Testis (tissue), 2 donors: Measurements from ENCODE around the gene MRPL10.

ENCODE experiments used
- CTCF ChIP-seq, 3 experiments: fragments of 450-650 bp in 2 of 3; fragments of 200-600 bp in 1 of 3; sonication (generic) in 1 of 3; IDR thresholded peaks; one replicate each; pipeline ENCODE4 v1.5.1; 2016 to 2019; ENCODE audit warnings: antibody characterized with exemption in 3 of 3, mild to moderate bottlenecking in 2 of 3, moderate library complexity in 1 of 3
- POLR2A ChIP-seq: fragments of 450-650 bp; IDR thresholded peaks from one replicate; pipeline ENCODE4 v1.6.1; 2017; ENCODE audit warnings: antibody characterized with exemption, mild to moderate bottlenecking, moderate library complexity

GRCh38 chr17:47797797-47798196 lies 33.5 kb downstream of the MRPL10 start:
- TF ChIP-seq CTCF (IDR thresholded peaks at IDR 0.05): no peak
- no peak for TF ChIP-seq POLR2A
